ENCODE data around the gene RNASEH2B.

The RNASEH2B gene

GRCh38 chr13:50950849-50951248 lies 41.3 kb downstream of the RNASEH2B start:
- DNase-seq (ENCODE audit: low read depth): peak; percentile 36
- TF ChIP-seq, protein P1, sequence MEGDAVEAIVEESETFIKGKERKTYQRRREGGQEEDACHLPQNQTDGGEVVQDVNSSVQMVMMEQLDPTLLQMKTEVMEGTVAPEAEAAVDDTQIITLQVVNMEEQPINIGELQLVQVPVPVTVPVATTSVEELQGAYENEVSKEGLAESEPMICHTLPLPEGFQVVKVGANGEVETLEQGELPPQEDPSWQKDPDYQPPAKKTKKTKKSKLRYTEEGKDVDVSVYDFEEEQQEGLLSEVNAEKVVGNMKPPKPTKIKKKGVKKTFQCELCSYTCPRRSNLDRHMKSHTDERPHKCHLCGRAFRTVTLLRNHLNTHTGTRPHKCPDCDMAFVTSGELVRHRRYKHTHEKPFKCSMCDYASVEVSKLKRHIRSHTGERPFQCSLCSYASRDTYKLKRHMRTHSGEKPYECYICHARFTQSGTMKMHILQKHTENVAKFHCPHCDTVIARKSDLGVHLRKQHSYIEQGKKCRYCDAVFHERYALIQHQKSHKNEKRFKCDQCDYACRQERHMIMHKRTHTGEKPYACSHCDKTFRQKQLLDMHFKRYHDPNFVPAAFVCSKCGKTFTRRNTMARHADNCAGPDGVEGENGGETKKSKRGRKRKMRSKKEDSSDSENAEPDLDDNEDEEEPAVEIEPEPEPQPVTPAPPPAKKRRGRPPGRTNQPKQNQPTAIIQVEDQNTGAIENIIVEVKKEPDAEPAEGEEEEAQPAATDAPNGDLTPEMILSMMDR (conservative IDR thresholded peaks at IDR 0.05; ENCODE audit: low read length): no peak
- no peak overlapping the region for H3K4me3 ChIP-seq (ENCODE audit: low read length)

GRCh38 chr13:50951366-50951765 lies 41.8 kb downstream of the RNASEH2B start:
- no peak overlapping the region for H3K4me3 ChIP-seq (ENCODE audit: low read length)
- DNase-seq (ENCODE audit: low read depth): peak; percentile 73
- TF ChIP-seq, protein P1 (conservative IDR thresholded peaks at IDR 0.05; ENCODE audit: low read length): no peak

DNA sequence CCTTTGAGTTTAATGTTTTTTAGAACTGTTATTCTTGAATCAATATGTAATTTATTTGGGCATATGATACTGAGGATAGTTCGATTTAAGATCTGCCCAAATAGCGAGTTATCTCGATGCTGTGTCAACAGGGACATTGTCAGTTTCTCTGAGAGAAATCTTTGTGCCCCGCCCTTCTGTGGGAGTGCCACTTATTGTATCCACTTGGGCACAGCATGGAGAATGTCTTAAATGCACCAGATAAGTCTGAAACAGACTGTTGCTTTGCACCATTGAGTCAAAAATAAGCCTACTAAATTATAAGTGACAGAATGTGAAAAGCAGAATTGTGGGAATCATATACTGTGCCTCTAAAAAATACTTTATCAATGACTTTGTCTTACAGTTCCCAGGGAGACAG lies 45.6 kb downstream of the RNASEH2B start:
- TF ChIP-seq, protein P1 (conservative IDR thresholded peaks at IDR 0.05; ENCODE audit: low read length): no peak
- no peak overlapping the region for H3K4me3 ChIP-seq (ENCODE audit: low read length)
- DNase-seq (ENCODE audit: low read depth): no peak

DNA sequence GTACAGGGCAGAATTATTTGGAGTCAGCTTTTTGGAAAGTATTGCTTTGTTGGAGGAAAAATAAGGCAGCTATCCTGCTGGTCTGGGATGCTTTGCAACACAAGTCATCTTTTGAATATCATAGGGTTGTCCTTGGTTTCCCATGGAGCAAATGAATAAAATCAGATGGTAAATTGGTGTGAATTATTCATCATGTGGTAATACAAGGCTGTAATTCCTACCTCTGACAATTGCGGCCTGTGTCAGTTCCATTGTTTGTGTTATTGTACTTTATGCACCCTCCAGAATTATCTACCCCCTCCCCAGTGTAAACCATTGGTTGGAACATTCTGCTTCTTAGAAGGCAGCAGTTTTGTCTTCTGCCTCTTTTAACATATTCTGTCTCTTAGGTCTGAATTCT lies 46.2 kb downstream of the RNASEH2B start:
- DNase-seq (ENCODE audit: low read depth): no peak
- TF ChIP-seq, protein P1 (conservative IDR thresholded peaks at IDR 0.05; ENCODE audit: low read length): no peak
- H3K4me3 ChIP-seq (ENCODE audit: low read length): no peak overlapping the region

DNA sequence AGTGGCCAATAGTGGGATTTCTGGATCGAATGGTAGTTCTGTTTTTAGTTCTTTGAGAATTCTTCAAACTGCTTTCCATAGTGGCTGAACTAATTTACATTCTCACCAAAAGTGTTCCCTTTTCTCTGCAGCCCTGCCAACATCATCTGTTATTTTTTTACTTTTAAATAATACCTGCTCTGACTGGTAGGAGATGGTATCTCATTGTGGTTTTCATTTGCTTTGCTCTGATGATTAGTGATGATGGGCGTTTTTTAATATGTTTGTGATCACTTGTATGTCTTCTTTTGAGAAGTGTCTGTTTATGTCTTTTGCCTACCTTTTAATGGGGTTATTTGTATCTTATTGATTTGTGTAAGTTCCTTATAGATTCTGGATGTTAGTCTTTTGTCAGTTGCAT lies 48.0 kb downstream of the RNASEH2B start:
- no peak overlapping the region for H3K4me3 ChIP-seq (ENCODE audit: low read length)
- TF ChIP-seq, protein P1 (conservative IDR thresholded peaks at IDR 0.05; ENCODE audit: low read length): no peak
- DNase-seq (ENCODE audit: low read depth): no peak

DNA sequence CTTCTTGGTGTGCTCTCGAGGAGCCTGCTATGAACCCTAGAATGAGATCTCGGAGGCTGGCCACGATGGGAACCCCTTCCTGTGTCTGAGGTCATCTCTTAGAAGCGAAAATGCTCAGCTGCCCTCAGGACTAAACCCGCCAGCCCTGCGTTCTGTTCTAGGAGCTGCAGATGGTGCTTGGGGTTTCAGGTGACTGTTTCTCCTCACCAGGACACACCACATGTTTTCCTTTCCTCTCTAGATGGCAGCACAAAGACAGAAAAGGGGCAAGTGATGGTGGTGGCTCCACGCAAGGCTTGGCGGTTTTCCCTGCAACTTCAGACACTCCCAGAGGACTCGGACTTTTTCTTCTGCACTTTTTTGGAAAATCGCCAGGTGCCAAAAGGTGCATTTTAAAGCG lies 60.1 kb downstream of the RNASEH2B start:
- TF ChIP-seq, protein P1 (conservative IDR thresholded peaks at IDR 0.05; ENCODE audit: low read length): peak; percentile 11; the same call in 1 of the 2 replicates
- H3K4me3 ChIP-seq (ENCODE audit: low read length): no peak overlapping the region
- peak; percentile 5 for DNase-seq (ENCODE audit: low read depth)

- TF ChIP-seq, protein P1 (conservative IDR thresholded peaks at IDR 0.05; ENCODE audit: low read length): no peak
- DNase-seq (ENCODE audit: low read depth): no peak
- no peak overlapping the region for H3K4me3 ChIP-seq (ENCODE audit: low read length)
These were observed 61.4 kb downstream of the RNASEH2B start for GRCh38 chr13:50970956-50971355.

Measured in AG10803 (cell line).